Endothelial cell of umbilical vein (primary cell): Measurements from ENCODE around the gene NDUFS4.

Source experiments
- EZH2 ChIP-seq: IDR thresholded peaks from 2 replicates; pipeline ENCODE4 v1.6.1; 2012; ENCODE audit warnings: borderline replicate concordance, low read depth, mild to moderate bottlenecking, moderate library complexity, low read length, inconsistent platforms; ENCODE audit not compliant: severe bottlenecking
- FOS ChIP-seq: IDR thresholded peaks from 2 replicates; pipeline ENCODE4 v1.6.1; 2011; ENCODE audit warnings: mild to moderate bottlenecking, low read length, moderate library complexity, borderline replicate concordance; ENCODE audit not compliant: insufficient read depth
- JUN ChIP-seq: IDR thresholded peaks from 2 replicates; pipeline ENCODE4 v1.6.1; 2011; ENCODE audit warnings: borderline replicate concordance, low read depth; ENCODE audit not compliant: insufficient read length, insufficient read depth
- MYC ChIP-seq: IDR thresholded peaks from one replicate; pipeline ENCODE4 v1.6.1; 2011; ENCODE audit warnings: mild to moderate bottlenecking, low read depth, low read length
- POLR2A ChIP-seq: IDR thresholded peaks from 2 replicates; pipeline ENCODE4 v1.6.1; 2012; ENCODE audit warnings: low read depth, mild to moderate bottlenecking, control low read depth, low read length
- POLR2AphosphoS5 ChIP-seq: IDR thresholded peaks from 2 replicates; pipeline ENCODE4 v1.6.1; 2012; ENCODE audit warnings: low read depth, mild to moderate bottlenecking, control low read depth, low read length, moderate library complexity; ENCODE audit not compliant: insufficient read depth
- TF ChIP-seq, protein P1 (sequence below), 2 donors: IDR thresholded peaks; 1 replicate in 1 of 2; 2 replicates in 1 of 2; pipeline ENCODE4 v1.5.1; 2011; ENCODE audit warnings: low read length in 2 of 2, mild to moderate bottlenecking in 2 of 2, moderate library complexity in 2 of 2, control low read depth in 1 of 2, inconsistent platforms in 1 of 2, low read depth in 1 of 2; ENCODE audit not compliant: insufficient read depth in 1 of 2; ENCODE audit errors: extremely low read depth in 1 of 2
- TF ChIP-seq, protein P2 (sequence below): IDR thresholded peaks from 2 replicates; pipeline ENCODE4 v1.6.1; 2011; ENCODE audit not compliant: insufficient read depth, insufficient read length

DNA sequence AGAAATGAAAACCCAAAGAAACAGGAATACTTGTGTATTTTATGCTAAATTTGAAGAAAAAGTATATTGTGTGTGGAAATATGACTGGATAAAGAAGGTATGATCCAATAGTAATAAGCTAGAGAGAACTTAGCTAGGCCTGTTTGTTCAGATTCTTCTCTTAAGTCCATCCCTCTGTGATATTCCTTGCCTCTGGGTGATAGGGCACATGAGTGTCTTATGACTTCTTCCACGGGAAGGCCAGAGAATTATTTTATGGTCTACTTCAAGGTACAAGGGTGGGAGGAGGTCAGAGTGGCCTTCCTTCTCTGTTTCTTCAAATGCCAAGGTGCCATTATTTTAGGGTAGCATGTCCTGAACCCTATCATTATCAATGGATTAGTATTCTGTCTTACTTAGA lies 113.7 kb downstream of the NDUFS4 start:
- TF ChIP-seq POLR2AphosphoS5 = no peak
- TF ChIP-seq, protein P1, sequence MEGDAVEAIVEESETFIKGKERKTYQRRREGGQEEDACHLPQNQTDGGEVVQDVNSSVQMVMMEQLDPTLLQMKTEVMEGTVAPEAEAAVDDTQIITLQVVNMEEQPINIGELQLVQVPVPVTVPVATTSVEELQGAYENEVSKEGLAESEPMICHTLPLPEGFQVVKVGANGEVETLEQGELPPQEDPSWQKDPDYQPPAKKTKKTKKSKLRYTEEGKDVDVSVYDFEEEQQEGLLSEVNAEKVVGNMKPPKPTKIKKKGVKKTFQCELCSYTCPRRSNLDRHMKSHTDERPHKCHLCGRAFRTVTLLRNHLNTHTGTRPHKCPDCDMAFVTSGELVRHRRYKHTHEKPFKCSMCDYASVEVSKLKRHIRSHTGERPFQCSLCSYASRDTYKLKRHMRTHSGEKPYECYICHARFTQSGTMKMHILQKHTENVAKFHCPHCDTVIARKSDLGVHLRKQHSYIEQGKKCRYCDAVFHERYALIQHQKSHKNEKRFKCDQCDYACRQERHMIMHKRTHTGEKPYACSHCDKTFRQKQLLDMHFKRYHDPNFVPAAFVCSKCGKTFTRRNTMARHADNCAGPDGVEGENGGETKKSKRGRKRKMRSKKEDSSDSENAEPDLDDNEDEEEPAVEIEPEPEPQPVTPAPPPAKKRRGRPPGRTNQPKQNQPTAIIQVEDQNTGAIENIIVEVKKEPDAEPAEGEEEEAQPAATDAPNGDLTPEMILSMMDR (IDR thresholded peaks at IDR 0.05; ENCODE audit: extremely low read depth in 1 of 2, insufficient read depth in 1 of 2, low read depth in 1 of 2, low read length in 2 of 2) = no peak
- no peak for TF ChIP-seq EZH2
- TF ChIP-seq POLR2A = no peak
- TF ChIP-seq MYC = no peak
- TF ChIP-seq, protein P2, sequence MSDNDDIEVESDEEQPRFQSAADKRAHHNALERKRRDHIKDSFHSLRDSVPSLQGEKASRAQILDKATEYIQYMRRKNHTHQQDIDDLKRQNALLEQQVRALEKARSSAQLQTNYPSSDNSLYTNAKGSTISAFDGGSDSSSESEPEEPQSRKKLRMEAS = no peak
- no peak for TF ChIP-seq JUN
- no peak for TF ChIP-seq FOS
